Measurements from ENCODE around the gene MMP7.
A peak's percentile ranks its signal among the peaks of the same experiment; 100 is the strongest.

Gene MMP7

GRCh38 chr11:102491969-102492368, 38.6 kb downstream of the MMP7 start:
- DNase-seq = no peak

- DNase-seq = no peak
These were observed 41.1 kb downstream of the MMP7 start for GRCh38 chr11:102489186-102490145.

GRCh38 chr11:102488208-102488607, 42.3 kb downstream of the MMP7 start:
- no peak for DNase-seq

GRCh38 chr11:102487214-102487613, 43.3 kb downstream of the MMP7 start:
- no peak for DNase-seq

GRCh38 chr11:102486584-102486983, 44.0 kb downstream of the MMP7 start:
- no peak for DNase-seq

- DNase-seq = no peak
These were observed 45.3 kb downstream of the MMP7 start for GRCh38 chr11:102485095-102485722.

GRCh38 chr11:102482433-102482832, 48.1 kb downstream of the MMP7 start:
- no peak for DNase-seq

GRCh38 chr11:102479733-102480132, 50.8 kb downstream of the MMP7 start:
- DNase-seq = no peak

- no peak for DNase-seq
These were observed 51.8 kb downstream of the MMP7 start for GRCh38 chr11:102478673-102479299.

- peak; percentile 79 for DNase-seq
These were observed 53.7 kb downstream of the MMP7 start for GRCh38 chr11:102476812-102477211.

GRCh38 chr11:102476069-102476468, 54.5 kb downstream of the MMP7 start:
- no peak for DNase-seq

- DNase-seq = no peak
These were observed 57.0 kb downstream of the MMP7 start for GRCh38 chr11:102473543-102473942.

GRCh38 chr11:102472127-102472526, 58.4 kb downstream of the MMP7 start:
- DNase-seq = no peak

- no peak for DNase-seq
These were observed 59.1 kb downstream of the MMP7 start for GRCh38 chr11:102471474-102471873.
